GOT3 (cell line): ENCODE data around the gene CDH9.

Experiments used
- DNase-seq: peaks from one replicate; lab custom pipeline; 2025; ENCODE audit warnings: mixed read lengths; lab: John Stamatoyannopoulos, UW

Gene CDH9, protein sequence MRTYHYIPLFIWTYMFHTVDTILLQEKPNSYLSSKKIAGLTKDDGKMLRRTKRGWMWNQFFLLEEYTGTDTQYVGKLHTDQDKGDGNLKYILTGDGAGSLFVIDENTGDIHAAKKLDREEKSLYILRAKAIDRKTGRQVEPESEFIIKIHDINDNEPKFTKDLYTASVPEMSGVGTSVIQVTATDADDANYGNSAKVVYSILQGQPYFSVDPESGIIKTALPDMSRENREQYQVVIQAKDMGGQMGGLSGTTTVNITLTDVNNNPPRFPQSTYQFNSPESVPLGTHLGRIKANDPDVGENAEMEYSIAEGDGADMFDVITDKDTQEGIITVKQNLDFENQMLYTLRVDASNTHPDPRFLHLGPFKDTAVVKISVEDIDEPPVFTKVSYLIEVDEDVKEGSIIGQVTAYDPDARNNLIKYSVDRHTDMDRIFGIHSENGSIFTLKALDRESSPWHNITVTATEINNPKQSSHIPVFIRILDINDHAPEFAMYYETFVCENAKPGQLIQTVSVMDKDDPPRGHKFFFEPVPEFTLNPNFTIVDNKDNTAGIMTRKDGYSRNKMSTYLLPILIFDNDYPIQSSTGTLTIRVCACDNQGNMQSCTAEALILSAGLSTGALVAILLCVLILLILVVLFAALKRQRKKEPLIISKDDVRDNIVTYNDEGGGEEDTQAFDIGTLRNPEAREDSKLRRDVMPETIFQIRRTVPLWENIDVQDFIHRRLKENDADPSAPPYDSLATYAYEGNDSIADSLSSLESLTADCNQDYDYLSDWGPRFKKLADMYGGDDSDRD

DNA sequence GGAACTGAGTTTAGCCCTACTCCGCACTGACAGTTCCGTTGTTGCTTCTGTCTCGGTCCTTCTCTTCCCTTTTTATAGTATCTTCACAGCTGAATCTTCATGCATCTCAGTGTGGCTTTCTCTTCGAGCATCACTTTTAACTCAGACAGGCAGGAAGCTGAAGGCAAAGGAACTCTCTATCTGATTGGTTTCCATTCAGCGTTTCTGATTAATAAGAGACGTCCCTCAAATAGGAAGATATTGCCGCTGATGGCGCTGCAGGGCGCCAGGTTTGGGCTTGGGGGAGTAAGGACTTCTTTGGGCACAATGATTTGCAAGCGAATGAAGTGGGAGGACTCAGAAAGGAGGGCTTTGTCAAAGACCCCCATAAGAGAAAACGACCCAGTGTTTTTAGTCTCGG, at the start of gene CDH9:
TSS of gene CDH9 (minus strand) at position 111 of the 400 bp plus-strand sequence. CDS start 50,253 bp downstream, outside the sequence.
- no peak for DNase-seq

DNA sequence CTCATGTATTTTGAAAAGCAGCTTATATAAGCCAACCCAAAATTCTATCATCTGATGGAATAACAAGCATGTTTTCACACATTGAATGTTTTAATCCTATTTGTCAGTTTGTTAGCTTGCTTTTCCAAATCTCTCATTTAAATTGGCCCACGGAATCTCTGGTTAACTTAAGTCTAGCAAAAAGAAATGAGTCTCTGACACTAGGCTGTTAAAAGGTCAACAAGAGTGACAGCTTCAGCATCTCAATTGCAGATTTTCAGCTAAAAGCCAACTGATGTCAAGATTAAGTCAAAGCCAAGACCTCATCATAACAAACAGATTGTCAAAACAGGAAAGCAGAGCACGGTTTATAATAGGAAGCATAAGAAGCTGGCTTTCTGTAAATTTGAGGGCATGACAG, 49.4 kb upstream of the CDH9 start:
- DNase-seq: no peak

DNA sequence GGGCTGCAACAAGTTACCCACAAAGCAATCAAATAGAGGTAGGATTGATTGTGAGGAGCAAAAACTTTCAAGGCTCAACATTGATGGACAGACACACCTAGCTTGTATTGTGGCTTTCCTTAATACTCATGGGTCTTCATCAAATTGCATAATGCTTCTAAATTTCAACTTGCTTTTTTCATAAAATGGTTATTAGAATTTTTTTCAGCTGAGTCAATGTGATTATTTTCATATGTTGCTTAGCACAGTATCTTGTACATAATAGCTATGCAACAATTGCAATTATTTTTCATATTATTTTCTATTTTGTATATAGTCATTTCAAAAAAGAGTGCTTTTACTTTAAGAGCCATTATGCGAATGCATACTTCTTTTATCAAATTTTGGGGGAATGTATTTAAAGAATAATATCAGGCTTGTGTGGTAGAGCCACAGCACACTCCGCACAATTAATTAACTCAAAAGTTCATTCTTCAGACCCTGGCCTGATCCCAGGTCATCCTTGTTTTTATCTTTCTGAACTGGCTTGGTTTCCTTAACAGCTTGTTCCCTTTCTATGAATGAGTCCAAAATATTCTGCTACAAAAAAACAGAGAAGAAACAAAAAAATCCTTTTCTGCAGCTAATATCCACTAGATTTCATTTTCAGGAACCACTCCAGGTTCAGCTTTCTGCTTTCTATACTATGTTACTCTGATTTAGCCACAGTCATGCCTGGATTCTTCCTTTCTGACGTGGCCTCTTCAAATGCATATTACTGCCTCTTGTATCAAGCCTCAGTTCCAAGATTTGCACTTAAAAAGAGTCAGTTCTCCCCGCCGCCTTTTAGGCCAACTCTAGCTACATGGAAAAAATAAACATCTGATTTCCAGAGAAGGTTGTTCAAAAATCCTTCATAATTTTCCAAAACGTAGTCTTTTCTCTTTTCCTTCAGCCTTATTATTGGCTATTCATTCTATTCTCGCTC, 45.3 kb upstream of the CDH9 start:
- DNase-seq: no peak

DNA sequence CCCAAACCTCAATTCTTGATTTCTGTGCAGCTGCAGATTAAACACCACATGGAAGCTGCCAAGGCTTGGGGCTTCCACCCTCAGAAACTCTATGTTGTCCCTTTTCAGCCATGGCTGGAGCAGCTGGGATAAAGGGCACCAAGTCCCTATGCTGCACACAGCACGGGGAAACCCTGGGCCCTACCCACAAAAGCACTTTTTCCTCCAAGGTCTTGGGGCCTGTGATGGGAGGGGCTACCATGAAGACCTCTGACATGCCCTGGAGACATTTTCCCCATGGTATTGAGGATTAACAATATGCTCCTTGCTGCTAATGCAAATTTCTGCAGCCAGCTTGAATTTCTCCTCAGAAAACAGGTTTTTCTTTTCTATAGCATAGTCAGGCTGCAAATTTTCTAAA, 41.8 kb upstream of the CDH9 start:
- DNase-seq: no peak

DNA sequence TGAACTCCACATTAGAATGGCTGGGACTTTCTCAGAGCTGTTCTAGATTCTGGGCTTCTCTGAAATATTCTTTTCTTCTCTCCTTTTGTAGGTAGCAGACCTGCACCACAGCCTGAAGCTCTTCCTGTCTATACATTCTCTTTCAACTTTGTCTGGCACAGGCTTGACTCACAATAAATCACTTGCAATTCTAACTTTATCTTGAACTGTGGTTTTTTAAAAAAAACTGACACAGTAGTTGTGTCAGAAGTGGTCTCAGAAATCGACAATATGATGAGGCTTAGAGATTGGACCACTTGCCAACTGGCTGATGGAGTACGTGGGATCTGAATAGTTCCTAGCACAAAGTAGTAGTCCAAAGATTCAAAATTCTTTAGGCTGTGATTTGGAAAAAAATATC, 24.1 kb upstream of the CDH9 start:
- no peak for DNase-seq

DNA sequence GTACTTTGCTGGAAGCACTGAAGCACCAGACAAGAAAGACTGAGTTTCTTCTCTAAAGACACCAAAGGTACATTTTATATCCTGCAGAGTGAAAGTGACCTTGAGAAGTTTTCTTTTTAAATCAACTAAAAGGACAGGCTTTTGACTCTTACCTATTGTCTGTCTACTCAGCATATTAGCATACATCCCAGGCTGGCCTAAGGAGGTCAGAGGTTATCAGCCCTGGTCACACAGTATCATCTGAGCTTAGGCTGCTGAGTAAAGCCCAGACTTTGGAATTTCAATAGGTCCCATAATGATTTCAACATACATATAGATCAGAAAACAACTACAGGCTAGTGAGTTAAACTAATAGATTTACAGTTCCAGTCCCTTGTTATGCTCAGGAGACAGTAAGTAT, 10.1 kb upstream of the CDH9 start:
- no peak for DNase-seq

DNA sequence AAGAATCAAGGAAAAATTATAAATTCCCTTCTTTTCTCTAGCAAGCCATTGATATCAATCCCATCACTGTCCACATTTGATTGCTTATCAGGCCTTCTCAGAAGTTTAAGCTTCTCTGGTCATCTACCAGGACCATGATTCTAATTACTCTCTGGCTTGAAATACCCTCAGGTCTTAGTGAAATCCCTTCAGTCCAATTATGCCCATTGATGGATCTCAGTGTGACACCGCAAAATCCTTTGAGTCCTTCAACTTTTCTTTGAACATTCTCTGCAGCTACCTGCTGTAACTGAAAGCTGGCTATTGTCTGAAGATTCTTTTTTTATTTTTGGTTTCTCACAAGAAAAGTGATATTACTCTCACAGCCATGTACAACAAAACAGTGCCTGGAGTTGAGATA, 3.0 kb upstream of the CDH9 start:
- no peak for DNase-seq

DNA sequence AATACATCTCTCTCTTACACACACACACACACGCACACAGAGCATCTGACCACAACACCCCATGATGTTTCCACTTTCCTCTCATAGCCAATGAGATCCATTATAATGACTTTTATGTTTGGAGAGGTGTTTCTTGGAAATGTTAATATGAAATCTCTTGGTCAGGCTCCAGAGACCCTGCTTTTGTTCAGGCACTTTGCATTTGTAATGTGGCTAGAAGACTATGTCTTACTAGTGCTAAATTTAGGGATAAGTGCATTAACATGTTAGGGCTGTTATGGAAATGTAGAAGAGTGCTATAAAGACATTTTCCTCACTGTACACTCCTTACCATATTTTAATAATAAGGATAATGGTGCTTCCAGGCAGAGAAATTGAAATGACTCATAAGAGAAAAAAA, 3.8 kb downstream of the CDH9 start:
- DNase-seq: no peak

DNA sequence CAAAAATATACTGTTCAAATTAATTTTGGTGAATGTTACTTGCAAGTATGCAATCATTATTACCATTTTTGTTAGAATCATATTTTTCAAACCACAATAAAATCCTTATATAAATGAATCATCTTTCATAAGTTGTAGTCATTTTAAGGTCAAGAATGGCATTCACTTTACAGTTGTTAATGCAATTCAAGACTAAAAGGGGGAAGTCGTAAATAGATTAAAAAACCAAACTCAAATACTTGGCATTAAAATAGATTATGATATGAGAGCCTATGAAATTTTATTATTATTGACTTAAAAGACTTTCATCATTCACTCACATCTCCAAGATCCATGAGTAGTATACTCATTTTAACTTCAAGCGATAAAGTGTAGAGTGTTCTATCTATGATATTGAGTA, 11.6 kb downstream of the CDH9 start:
- no peak for DNase-seq

DNA sequence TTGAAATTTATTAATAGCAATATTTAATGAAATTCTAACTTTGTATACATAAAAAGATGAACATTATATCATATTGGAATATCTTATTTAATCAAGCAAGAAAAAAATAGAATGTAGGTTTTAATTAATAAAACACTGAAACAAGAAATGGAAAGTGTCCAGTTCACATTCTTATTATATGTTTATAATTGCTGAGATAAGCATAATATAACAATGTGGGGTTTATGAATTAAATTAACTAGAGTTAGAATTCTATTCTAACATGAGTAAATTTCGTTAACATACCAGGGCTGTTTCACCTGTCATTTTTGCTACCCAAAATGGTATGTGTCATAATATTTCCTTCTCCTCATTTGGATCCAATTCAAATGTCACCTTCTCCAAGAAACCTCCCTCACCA, 12.3 kb downstream of the CDH9 start:
- no peak for DNase-seq

DNA sequence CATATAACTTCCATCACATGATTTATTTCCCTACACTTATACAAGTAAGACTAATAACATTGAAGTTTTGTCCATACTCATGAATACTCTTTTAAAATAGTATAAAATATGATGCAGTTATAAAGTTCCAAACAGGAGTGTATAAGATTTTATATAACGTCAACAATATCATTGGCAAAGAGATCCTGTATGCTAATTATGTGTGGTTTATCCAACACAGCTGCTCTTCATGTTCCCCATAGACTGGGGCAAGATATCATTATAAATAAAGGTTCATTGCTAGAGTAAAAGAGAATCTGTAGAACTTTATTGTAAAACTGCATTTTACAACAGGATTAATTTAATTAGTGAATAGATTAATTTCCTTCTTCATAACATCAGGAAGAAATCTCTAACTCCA, 16.9 kb downstream of the CDH9 start:
- DNase-seq: no peak

DNA sequence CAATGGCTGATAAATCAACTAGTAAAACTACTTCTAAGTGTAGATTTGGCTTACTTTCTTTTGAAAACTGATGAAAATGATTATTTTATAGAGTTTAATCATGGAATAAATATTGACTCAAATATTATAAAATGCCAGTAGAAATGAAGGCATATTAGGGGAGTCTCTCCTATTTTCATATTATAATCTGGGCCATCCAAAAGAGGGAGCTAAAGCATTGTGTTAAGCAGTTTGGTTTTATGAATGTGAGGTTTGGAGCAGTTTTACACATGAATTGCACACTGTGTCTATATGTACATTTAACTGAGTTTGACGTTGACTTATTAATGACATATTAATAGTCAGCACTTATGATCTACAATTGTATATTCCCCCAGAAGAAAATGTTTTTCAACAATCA, 17.4 kb downstream of the CDH9 start:
- no peak for DNase-seq

DNA sequence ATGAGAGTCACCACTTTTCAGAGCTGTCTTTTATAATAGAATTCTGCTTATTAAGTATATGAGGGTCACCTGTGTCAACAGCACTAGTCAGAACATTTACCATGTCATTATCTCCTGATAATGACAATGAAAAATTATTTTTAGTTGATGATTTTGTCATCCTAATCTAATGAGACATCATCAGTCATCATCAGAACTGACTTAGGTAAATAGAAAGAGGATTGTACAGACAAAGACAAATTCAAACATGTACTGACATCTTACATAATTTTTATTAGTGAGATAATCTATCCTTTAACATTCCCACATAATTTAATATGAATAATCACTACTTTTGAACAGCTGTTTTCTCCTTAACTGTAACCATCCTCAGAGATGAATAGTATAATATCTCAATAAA, 22.6 kb downstream of the CDH9 start:
- DNase-seq: no peak

DNA sequence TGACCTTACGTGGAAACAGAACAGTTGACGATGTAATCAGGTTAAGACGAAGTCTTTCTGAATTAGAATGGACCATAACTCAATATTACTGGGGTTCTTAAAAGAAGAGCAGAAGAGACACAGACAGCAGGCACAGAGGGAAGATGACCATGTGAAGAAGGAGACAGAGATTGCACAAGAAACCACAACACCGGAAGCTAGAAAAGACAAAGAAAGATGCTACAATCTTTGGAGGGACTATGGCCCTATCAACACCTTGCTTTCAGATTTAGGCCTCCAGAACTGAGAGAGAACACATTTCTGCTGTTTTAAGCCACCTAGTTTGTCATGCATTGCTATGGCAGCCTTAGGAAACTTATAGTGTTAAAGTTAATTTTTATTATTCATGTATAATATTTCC, 27.1 kb downstream of the CDH9 start:
- DNase-seq: no peak

DNA sequence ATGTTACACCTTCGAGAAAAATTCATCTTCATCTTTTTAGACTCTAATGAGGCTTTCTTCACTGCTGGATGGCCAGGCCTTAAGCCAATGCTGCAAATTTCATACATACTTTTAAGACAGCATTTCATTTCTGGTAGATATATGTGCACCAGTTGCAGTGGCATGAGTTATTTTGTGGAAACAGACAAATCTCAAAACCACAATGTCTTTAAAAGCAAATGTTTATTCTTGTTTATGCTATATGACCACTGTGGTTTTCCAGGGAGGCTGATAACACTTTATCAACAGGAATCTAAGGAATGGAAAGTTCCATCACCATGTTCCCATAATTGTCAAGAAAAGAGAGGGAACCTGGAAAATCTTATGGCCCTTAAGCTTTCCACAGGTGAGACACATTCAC, 27.7 kb downstream of the CDH9 start:
- no peak for DNase-seq

DNA sequence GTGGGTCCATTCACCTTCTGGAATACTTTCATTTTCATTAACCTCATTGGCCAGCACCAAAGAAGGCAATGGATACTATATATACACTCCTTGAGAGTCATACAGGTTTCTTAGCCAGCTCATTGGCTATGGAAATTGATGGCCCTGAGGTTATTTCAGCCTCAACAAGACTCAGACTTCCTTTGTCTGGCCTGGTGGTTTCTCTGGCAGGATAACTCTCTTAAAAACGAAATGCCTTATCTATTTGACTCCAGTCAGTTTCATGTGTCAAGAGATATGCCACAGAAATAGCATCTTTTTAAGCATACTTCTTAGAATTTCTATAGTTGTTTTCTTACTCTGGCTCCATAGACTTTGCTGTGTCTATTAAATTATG, 28.9 kb downstream of the CDH9 start:
- DNase-seq: no peak

DNA sequence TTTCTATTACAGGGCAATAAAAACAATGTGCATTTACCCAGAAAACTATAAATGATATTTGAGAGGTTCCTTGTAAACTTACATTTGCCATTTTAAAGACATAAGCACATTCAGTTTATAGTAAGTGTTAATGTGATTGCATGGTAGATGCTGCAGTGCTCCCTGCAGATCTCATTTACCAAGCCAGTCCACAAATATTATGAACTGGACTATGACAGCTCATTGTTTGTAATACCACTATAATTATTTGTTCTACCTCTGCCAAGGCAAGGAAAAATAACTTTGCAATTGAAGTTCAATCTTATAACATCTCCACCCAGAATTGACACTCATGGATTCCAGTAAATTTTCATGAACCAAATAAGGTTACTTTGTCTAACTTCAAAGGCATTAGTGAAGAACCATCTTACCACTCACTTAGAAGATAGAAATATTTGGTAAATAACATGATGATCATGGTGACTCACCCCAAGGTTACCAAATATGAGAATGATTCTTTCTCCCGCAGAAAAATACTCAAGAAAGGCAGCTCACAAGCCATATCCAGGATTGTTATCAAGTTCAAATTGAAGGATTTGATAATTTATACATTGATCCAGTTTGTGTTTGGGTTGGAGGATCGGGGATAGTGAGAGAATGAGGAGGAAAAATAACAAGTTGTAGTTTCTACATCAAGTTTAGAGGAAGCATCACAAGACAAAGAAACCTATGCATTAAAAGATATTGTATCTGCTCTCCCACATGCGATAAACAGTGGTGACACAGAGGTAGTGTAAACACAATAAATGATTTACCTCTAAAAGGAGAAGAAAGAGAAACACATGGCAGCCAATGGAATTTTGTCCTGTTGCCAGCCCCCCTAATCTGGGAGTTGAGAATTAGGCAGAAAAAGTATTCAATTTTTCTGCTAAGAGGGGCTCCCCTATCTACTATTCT, 29.5 kb downstream of the CDH9 start:
- no peak for DNase-seq

DNA sequence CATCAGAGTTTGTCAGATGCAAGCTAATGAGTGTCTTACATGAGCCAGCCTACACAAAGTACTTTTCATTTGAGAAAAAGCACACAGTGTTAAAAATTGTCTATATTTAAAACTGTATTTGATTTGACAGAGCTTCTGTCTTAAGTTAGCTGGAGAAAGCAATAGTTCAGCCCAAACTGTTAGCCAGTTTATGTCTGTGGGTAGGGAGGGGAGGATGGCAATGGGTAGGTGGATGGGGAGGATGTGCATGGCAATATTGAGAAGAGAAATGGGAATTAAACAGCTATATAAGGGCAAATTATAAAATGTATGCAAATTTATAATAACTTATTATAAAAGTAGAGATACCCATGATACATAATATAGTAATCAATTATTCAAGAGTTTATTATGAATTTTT, 31.3 kb downstream of the CDH9 start:
- no peak for DNase-seq

DNA sequence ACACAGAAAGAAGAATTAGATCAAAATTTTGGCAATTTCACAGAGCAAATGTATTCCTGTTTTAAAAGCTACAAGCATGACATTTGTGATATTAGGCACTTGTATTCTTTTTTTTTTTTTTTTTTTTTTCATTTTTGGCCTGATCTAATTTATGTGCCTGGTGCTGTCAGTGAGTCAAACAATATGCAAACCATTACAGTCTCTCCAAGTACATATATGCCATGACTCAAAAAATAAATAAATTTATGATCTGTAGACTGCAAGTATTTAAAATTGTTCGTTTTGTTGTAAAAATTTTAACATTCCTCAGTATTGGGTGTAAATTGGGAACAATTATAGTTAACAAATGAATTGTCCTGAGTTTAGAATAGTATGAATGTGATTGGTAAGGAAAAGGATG, 51.4 kb downstream of the CDH9 start:
- DNase-seq: no peak

DNA sequence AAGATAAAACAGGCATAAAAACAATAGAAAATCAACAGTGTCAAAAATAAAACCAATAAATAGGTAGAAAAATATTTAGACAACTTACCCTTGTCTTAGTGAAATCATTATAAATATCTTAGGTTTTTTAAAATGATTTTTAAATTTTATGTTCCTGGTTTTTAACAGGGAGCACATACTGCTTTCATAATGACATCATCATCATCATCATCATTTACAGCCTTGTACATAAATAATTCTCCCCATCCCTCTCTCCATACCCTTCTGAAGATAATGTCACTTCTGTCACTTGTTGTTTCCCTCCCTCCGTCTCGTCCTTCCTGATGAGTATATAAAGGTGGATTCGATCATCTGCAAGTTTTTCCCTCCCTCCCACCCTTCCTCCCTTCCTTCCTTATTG, 56.6 kb downstream of the CDH9 start:
- DNase-seq: no peak

DNA sequence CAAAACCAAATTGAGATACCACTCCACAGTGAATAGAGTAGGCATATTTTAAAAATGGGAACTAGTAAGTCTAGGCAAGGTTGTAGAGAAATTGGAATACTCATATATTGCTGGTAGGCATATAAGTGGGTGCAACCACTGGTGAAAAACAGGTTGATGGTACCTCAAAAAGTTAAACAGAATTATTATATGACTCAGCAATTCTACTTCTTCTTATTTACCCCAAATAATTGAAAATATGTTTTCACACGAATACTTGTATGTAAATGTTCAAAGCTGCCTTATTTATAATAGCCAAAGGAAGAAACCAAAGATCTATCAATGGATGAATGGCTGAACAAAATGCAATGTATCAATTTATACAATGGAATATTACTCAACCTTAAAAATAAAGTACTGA, 79.1 kb downstream of the CDH9 start:
- DNase-seq: no peak
